SH-SY5Y (cell line): ENCODE measurements around the gene ACRBP.

Experiments used
- GATA2 ChIP-seq: IDR thresholded peaks from 2 replicates; pipeline ENCODE4 v1.6.1; 2011; ENCODE audit warnings: mild to moderate bottlenecking, low read depth, low read length
- GATA3 ChIP-seq: IDR thresholded peaks from 2 replicates; pipeline ENCODE4 v1.6.1; 2011; ENCODE audit warnings: low read depth, mild to moderate bottlenecking, low read length, moderate library complexity

- no peak for TF ChIP-seq GATA2
- no peak for TF ChIP-seq GATA3
Measured at GRCh38 chr12:6641131-6641530, 6.1 kb downstream of the ACRBP start.
